H1 (cell line): Measurements from ENCODE around the gene C20orf144. TPM values are rescaled to one million over a fixed set of nuclear protein-coding genes. Genes with fewer than 3 reads are reported as not detected.

Experiments
- GTF2F1 ChIP-seq: IDR thresholded peaks from 2 replicates; pipeline ENCODE4 v1.6.1; 2012; ENCODE audit warnings: low read depth, low read length, improper control_type of control experiment, borderline replicate concordance
- JUND ChIP-seq: IDR thresholded peaks from 2 replicates; pipeline ENCODE4 v1.6.1; 2011; ENCODE audit warnings: mild to moderate bottlenecking, improper control_type of control experiment, low read length
- PHF8 ChIP-seq: fragments of 200-600 bp; sonication (generic); conservative IDR thresholded peaks from 2 replicates; pipeline ENCODE4 v1.7.1; 2012; ENCODE audit warnings: low read depth, mild to moderate bottlenecking, inconsistent platforms, low read length, moderate library complexity
- POU5F1 ChIP-seq: IDR thresholded peaks from 2 replicates; pipeline ENCODE4 v1.6.1; 2011; ENCODE audit warnings: low read depth, mild to moderate bottlenecking, low read length, moderate library complexity
- SUZ12 ChIP-seq: fragments of 200-600 bp; sonication (generic); IDR thresholded peaks from 2 replicates; pipeline ENCODE4 v1.6.1; 2012; ENCODE audit warnings: mild to moderate bottlenecking, inconsistent platforms, low read length, moderate library complexity, mixed read lengths
- polyA plus RNA-seq, 7 experiments: library from polyadenylated mRNA; depleted of rRNA in 3 of 7; stranded (reverse) in 5 of 7; unstranded in 2 of 7; fragments of >200 nt in 5 of 7; fragments of 200-250 nt in 2 of 7; gene quantifications; 1 replicate in 5 of 7; 2 replicates in 1 of 7; 4 replicates in 1 of 7; pipeline versions ENCODE4 v1.2.1 to v1.2.3, GENCODE V29; 2011 to 2013; ENCODE audit warnings: missing spikeins in 2 of 7, mixed read lengths in 2 of 7
- total RNA-seq: library from RNA; stranded (reverse); fragmentation: NEBNext Ultra II Directional; extraction: Animal tissue kit (Norgen Biotek cat#: 25700); gene quantifications from 2 replicates; pipeline ENCODE4 v1.2.1, GENCODE V29; 2021
- TF ChIP-seq, protein P1 (sequence below): IDR thresholded peaks from 2 replicates; pipeline ENCODE4 v1.6.1; 2011; ENCODE audit warnings: low read length, improper control_type of control experiment

Gene C20orf144
- total and polyA plus RNA-seq, 2 of the 8 experiments (the other 6 are each of a cell fraction or from before 2014, with no cell fraction given) = 0.21 to 0.24 TPM

DNA sequence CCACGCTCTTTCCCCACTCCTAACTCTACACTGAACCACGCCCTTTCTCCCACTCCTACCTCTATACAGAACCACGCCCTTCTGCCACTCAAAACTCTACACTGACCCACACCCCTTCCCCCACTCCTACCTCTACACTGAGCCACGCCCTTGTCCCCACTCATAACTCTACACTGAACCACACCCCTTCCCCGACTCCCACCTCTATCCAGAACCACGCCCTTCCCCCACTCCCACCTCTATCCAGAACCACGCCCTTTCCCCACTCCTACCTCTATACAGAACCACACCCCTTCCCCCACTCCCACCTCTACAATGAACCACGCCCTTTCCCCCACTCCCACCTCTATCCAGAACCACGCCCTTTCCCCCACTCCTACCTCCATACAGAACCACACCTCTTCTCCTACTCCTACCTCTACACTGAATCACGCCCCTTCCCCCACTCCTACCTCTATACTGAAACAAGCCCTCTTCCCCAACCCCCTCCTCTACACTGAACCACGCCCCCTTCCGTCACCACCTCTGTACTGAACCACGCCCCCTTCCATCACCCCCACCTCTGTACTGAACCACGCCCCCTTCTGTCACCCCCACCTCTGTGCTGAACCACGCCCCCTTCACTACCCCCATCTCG lies 47.9 kb downstream of the C20orf144 start (continued):
- TF ChIP-seq, protein P1, sequence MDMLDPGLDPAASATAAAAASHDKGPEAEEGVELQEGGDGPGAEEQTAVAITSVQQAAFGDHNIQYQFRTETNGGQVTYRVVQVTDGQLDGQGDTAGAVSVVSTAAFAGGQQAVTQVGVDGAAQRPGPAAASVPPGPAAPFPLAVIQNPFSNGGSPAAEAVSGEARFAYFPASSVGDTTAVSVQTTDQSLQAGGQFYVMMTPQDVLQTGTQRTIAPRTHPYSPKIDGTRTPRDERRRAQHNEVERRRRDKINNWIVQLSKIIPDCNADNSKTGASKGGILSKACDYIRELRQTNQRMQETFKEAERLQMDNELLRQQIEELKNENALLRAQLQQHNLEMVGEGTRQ = no peak
- TF ChIP-seq SUZ12 = no peak
- no peak for TF ChIP-seq GTF2F1
- TF ChIP-seq PHF8 = no peak
- no peak for TF ChIP-seq POU5F1
- TF ChIP-seq JUND = no peak
